HEK293T (cell line): ENCODE results near the gene COBLL1.

Source experiments
- FOXM1 ChIP-seq: fragments of 450-650 bp; IDR thresholded peaks from 2 replicates; pipeline ENCODE4 v1.6.1; 2017; ENCODE audit warnings: mild to moderate bottlenecking, borderline replicate concordance
- TF ChIP-seq, protein P1 (sequence below): fragments of 450-650 bp; IDR thresholded peaks from 2 replicates; pipeline ENCODE4 v1.6.1; 2016

DNA sequence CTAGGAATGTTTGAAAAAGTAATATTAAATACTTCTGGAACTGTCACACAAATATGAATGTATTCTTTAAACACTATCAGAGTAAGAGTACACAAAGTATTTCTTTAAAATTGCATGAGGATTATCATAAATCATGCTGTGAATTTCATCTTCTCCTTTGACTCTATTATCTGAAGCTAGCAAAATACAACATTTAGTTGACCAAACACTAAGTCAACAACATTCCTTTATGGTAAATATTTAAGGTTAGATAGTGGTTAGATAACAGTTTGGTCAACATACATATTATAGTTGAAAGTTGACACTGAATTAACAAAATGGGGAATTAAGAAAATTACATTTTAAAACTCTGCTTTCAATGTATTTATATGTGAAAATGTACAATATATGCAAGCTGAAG is 148.2 kb downstream of the COBLL1 start:
- TF ChIP-seq, protein P1, sequence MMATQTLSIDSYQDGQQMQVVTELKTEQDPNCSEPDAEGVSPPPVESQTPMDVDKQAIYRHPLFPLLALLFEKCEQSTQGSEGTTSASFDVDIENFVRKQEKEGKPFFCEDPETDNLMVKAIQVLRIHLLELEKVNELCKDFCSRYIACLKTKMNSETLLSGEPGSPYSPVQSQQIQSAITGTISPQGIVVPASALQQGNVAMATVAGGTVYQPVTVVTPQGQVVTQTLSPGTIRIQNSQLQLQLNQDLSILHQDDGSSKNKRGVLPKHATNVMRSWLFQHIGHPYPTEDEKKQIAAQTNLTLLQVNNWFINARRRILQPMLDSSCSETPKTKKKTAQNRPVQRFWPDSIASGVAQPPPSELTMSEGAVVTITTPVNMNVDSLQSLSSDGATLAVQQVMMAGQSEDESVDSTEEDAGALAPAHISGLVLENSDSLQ: no peak
- no peak for TF ChIP-seq FOXM1
